HCT116 (cell line): ENCODE results near the gene LRRC52. TPM values are rescaled to one million over a fixed set of nuclear protein-coding genes. Genes with fewer than 3 reads are reported as not detected.

ENCODE experiments used
- ATAC-seq: fragments of 200-7000 bp; cut with Tn5 transposase; 2 replicates; pipeline ENCODE4 v1.9.1; 2020; ENCODE audit warnings: mild to moderate bottlenecking, moderate library complexity
- BruUV-seq: library from RNA; stranded (reverse); fragments of 400-500 nt; replicated peaks from 2 replicates; lab custom pipeline; 2021; lab: Mats Ljungman, UMichigan
- CTCF ChIA-PET: fragments of 300-600 bp; sonication (Branson Sonifier 250); formaldehyde crosslinking; loops from one replicate; lab custom pipeline; 2021; ENCODE audit warnings: antibody characterized with exemption; lab: Charles Lee
- POLR2A ChIA-PET: fragments of 300-600, 350-600 bp; sonication (Branson Sonifier 250); formaldehyde crosslinking; loops from one replicate; lab custom pipeline; 2021; ENCODE audit warnings: antibody characterized with exemption; lab: Charles Lee
- RAD21 ChIA-PET, 2 experiments: fragments of 300-600 bp; sonication (Branson Sonifier 250); formaldehyde crosslinking; loops; one replicate each; lab custom pipeline; 2023; ENCODE audit warnings: low total read pairs in 2 of 2; ENCODE audit not compliant: uncharacterized antibody in 2 of 2, unreplicated experiment in 2 of 2, low non-redundant PET in 1 of 2; lab: Charles Lee
- DNase-seq: peaks from one replicate; pipeline ENCODE4 v3.0.0-alpha.2; 2010; ENCODE audit warnings: low read depth, low spot score
- H2AFZ ChIP-seq: fragments of 200-600 bp; shearing (Covaris generic), sonication (generic); 2 replicates; pipeline ENCODE4 v1.6.1; 2017; ENCODE audit warnings: low read depth, mixed run types, mixed read lengths, antibody characterized with exemption, low read length; ENCODE audit not compliant: poor library complexity, severe bottlenecking
- H3K27ac ChIP-seq: 2 replicates; pipeline ENCODE4 v1.5.1; 2012; ENCODE audit warnings: low read depth, low read length
- H3K27me3 ChIP-seq: fragments of 200-600 bp; sonication (generic); 2 replicates; pipeline ENCODE4 v1.6.1; 2016; ENCODE audit warnings: mixed run types, low read length, mixed read lengths; ENCODE audit not compliant: insufficient read depth
- H3K36me3 ChIP-seq, 2 experiments: fragments of 200-500 bp in 1 of 2; fragments of 200-600 bp in 1 of 2; sonication (Bioruptor generic) in 1 of 2; sonication (generic) in 1 of 2; 2 replicates each; pipeline versions ENCODE4 v1.5.1 to v1.6.1; 2014 to 2016; ENCODE audit warnings: low read length in 2 of 2, inconsistent platforms in 1 of 2, mixed read lengths in 1 of 2, mixed run types in 1 of 2; ENCODE audit not compliant: insufficient read depth in 2 of 2, control insufficient read depth in 1 of 2
- H3K4me1 ChIP-seq, 2 experiments: fragments of 200-600 bp in 1 of 2; sonication (generic) in 1 of 2; 2 replicates each; pipeline versions ENCODE4 v1.5.1 to v1.6.1; 2012 to 2017; ENCODE audit warnings: low read length in 2 of 2, inconsistent platforms in 1 of 2, mild to moderate bottlenecking in 1 of 2, mixed read lengths in 1 of 2, mixed run types in 1 of 2, moderate library complexity in 1 of 2; ENCODE audit not compliant: insufficient read depth in 2 of 2, control insufficient read depth in 1 of 2
- H3K4me2 ChIP-seq: fragments of 200-600 bp; sonication (generic); 2 replicates; pipeline ENCODE4 v1.6.1; 2017; ENCODE audit warnings: mixed run types, low read length, mixed read lengths
- H3K4me3 ChIP-seq, 2 experiments: fragments of 200-600 bp in 1 of 2; sonication (generic) in 1 of 2; replicated peaks in 1 of 2; 2 replicates each; pipeline ENCODE4 v1.5.1; 2011 to 2016; ENCODE audit warnings: low read length in 2 of 2, control low read depth in 1 of 2, low read depth in 1 of 2, mild to moderate bottlenecking in 1 of 2, mixed read lengths in 1 of 2, mixed run types in 1 of 2
- H3K79me2 ChIP-seq: fragments of 200-600 bp; sonication (generic); 2 replicates; pipeline ENCODE4 v1.6.1; 2017; ENCODE audit warnings: mild to moderate bottlenecking, mixed run types, low read length, moderate library complexity, mixed read lengths; ENCODE audit not compliant: insufficient read depth
- H3K9ac ChIP-seq: fragments of 200-600 bp; sonication (generic); 2 replicates; pipeline ENCODE4 v1.6.1; 2016; ENCODE audit warnings: low read length, mixed read lengths
- H3K9me2 ChIP-seq: fragments of 200-600 bp; sonication (generic), shearing (Covaris generic); 2 replicates; pipeline ENCODE4 v1.6.1; 2017; ENCODE audit warnings: mixed run types, mild to moderate bottlenecking, moderate library complexity; ENCODE audit not compliant: insufficient read depth
- H3K9me3 ChIP-seq, 2 experiments: fragments of 200-500 bp in 1 of 2; fragments of 200-600 bp in 1 of 2; sonication (Bioruptor generic) in 1 of 2; sonication (generic) in 1 of 2; 2 replicates each; pipeline ENCODE4 v1.6.1; 2014 to 2017; ENCODE audit warnings: low read length in 2 of 2, mixed read lengths in 2 of 2, inconsistent platforms in 1 of 2, low read depth in 1 of 2, mild to moderate bottlenecking in 1 of 2, mixed run types in 1 of 2, moderate library complexity in 1 of 2; ENCODE audit not compliant: control insufficient read depth in 1 of 2, insufficient read depth in 1 of 2
- H4K20me1 ChIP-seq: fragments of 200-600 bp; sonication (generic), shearing (Covaris generic); 2 replicates; pipeline ENCODE4 v1.6.1; 2017; ENCODE audit warnings: mixed run types, mild to moderate bottlenecking, moderate library complexity; ENCODE audit not compliant: insufficient read depth
- CBX3 ChIP-seq: IDR thresholded peaks from 2 replicates; pipeline ENCODE4 v1.6.1; 2012; ENCODE audit warnings: low read depth
- CEBPB ChIP-seq: IDR thresholded peaks from 2 replicates; pipeline ENCODE4 v1.6.1; 2012; ENCODE audit warnings: low read depth
- EGR1 ChIP-seq: IDR thresholded peaks from 2 replicates; pipeline ENCODE4 v1.6.1; 2012; ENCODE audit warnings: low read depth
- ELF1 ChIP-seq: IDR thresholded peaks from 2 replicates; pipeline ENCODE4 v1.6.1; 2012; ENCODE audit warnings: low read depth, borderline replicate concordance
- EZH2 ChIP-seq: fragments of 200-600 bp; sonication (generic); IDR thresholded peaks from 2 replicates; pipeline ENCODE4 v1.6.1; 2017; ENCODE audit warnings: antibody characterized with exemption, mixed run types
- EZH2phosphoT487 ChIP-seq: fragments of 200-600 bp; IDR thresholded peaks from 2 replicates; pipeline ENCODE4 v1.6.1; 2018; ENCODE audit warnings: antibody characterized with exemption, borderline replicate concordance
- FOSL1 ChIP-seq: IDR thresholded peaks from 2 replicates; pipeline ENCODE4 v1.6.1; 2012; ENCODE audit warnings: low read depth
- POLR2A ChIP-seq: IDR thresholded peaks from 2 replicates; pipeline ENCODE4 v1.7.0; 2011; ENCODE audit warnings: borderline replicate concordance; ENCODE audit not compliant: insufficient read depth, insufficient read length; ENCODE audit errors: extremely low read depth
- POLR2AphosphoS5 ChIP-seq: IDR thresholded peaks from 2 replicates; pipeline ENCODE4 v1.6.1; 2011; ENCODE audit warnings: mild to moderate bottlenecking, low read depth, low read length, moderate library complexity
- RAD21 ChIP-seq: IDR thresholded peaks from 2 replicates; pipeline ENCODE4 v1.6.1; 2012; ENCODE audit warnings: low read depth, mild to moderate bottlenecking
- SIN3A ChIP-seq: IDR thresholded peaks from 2 replicates; pipeline ENCODE4 v1.6.1; 2012; ENCODE audit warnings: low read depth
- SP1 ChIP-seq: IDR thresholded peaks from 2 replicates; pipeline ENCODE4 v1.6.1; 2012; ENCODE audit warnings: low read depth
- TCF7L2 ChIP-seq: IDR thresholded peaks from 2 replicates; pipeline ENCODE4 v1.7.0; 2011; ENCODE audit warnings: borderline replicate concordance, inconsistent platforms; ENCODE audit not compliant: insufficient read depth, insufficient read length; ENCODE audit errors: extremely low read depth
- YY1 ChIP-seq: IDR thresholded peaks from 2 replicates; pipeline ENCODE4 v1.6.1; 2011; ENCODE audit warnings: low read length, low read depth, moderate library complexity, mild to moderate bottlenecking; ENCODE audit not compliant: insufficient replicate concordance; ENCODE audit errors: extremely low read depth
- ZFX ChIP-seq: fragments of 450-650 bp; IDR thresholded peaks from 2 replicates; pipeline ENCODE4 v1.6.1; 2017
- intact Hi-C: fragments of 100-400 bp; cut with micrococcal nuclease; formaldehyde crosslinking; loops from 2 replicates; pipeline ENCODE4 v1.10.0; 2022
- total RNA-seq: library from RNA; stranded (reverse); gene quantifications from one replicate; pipeline ENCODE4 v1.2.1, GENCODE V29; 2021; ENCODE audit not compliant: unreplicated experiment
- TF ChIP-seq, protein P1 (sequence below): IDR thresholded peaks from 2 replicates; pipeline ENCODE4 v1.6.1; 2012; ENCODE audit warnings: low read depth
- TF ChIP-seq, protein P2 (sequence below): IDR thresholded peaks from 2 replicates; pipeline ENCODE4 v1.6.1; 2011; ENCODE audit warnings: mild to moderate bottlenecking, low read length, moderate library complexity; ENCODE audit not compliant: insufficient replicate concordance; ENCODE audit errors: extremely low read depth
- TF ChIP-seq, protein P3 (sequence below): IDR thresholded peaks from 2 replicates; pipeline ENCODE4 v1.6.1; 2012
- TF ChIP-seq, protein P4 (sequence below): IDR thresholded peaks from 2 replicates; pipeline ENCODE4 v1.6.1; 2012

The LRRC52 gene
- total RNA-seq, 1 experiment from 2014 or later: not detected

DNA sequence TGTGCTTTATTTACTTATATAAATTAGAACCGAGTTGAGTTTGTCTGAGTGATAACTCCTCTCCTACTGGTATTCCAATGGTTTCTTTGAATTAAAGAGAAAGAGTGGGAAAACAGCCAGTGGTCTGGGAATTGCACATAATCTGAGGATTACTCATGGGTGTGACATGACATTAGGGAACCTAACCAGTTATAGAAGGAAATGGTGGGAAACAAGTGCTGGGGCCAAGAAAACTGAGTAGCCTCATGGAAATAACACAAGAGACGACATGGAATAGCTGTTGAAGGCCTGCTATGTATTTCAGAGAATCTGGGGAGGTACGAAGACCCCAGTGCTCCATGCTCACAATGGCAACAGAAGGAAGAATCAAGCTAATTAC is 41.8 kb upstream of the LRRC52 start:
- Histone ChIP-seq H4K20me1 (no peaks in the 10 kb centered on the region), H3K4me2 (no peak overlapping the region), H3K27ac (no peak overlapping the region), H2AFZ (no peak overlapping the region), H3K36me3 (no peaks in the 10 kb centered on the region), H3K27me3 (peaks cover 32% of the 10 kb centered on the region), H3K79me2 (no peaks in the 10 kb centered on the region), H3K9ac (no peak overlapping the region), H3K4me1 (no peaks in the 10 kb centered on the region), H3K4me3 (no peak overlapping the region), H3K9me2 (no peaks in the 10 kb centered on the region), H3K9me3 (no peaks in the 10 kb centered on the region)
- CTCF ChIA-PET: no interaction called here
- no TSS peak for BruUV-seq
- intact Hi-C loops: no loop called here
- RAD21 ChIA-PET: no interaction called here
- POLR2A ChIA-PET: no interaction called here
- TF ChIP-seq RAD21: no peak
- TF ChIP-seq, protein P1, sequence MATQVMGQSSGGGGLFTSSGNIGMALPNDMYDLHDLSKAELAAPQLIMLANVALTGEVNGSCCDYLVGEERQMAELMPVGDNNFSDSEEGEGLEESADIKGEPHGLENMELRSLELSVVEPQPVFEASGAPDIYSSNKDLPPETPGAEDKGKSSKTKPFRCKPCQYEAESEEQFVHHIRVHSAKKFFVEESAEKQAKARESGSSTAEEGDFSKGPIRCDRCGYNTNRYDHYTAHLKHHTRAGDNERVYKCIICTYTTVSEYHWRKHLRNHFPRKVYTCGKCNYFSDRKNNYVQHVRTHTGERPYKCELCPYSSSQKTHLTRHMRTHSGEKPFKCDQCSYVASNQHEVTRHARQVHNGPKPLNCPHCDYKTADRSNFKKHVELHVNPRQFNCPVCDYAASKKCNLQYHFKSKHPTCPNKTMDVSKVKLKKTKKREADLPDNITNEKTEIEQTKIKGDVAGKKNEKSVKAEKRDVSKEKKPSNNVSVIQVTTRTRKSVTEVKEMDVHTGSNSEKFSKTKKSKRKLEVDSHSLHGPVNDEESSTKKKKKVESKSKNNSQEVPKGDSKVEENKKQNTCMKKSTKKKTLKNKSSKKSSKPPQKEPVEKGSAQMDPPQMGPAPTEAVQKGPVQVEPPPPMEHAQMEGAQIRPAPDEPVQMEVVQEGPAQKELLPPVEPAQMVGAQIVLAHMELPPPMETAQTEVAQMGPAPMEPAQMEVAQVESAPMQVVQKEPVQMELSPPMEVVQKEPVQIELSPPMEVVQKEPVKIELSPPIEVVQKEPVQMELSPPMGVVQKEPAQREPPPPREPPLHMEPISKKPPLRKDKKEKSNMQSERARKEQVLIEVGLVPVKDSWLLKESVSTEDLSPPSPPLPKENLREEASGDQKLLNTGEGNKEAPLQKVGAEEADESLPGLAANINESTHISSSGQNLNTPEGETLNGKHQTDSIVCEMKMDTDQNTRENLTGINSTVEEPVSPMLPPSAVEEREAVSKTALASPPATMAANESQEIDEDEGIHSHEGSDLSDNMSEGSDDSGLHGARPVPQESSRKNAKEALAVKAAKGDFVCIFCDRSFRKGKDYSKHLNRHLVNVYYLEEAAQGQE: no peak
- TF ChIP-seq, protein P2, sequence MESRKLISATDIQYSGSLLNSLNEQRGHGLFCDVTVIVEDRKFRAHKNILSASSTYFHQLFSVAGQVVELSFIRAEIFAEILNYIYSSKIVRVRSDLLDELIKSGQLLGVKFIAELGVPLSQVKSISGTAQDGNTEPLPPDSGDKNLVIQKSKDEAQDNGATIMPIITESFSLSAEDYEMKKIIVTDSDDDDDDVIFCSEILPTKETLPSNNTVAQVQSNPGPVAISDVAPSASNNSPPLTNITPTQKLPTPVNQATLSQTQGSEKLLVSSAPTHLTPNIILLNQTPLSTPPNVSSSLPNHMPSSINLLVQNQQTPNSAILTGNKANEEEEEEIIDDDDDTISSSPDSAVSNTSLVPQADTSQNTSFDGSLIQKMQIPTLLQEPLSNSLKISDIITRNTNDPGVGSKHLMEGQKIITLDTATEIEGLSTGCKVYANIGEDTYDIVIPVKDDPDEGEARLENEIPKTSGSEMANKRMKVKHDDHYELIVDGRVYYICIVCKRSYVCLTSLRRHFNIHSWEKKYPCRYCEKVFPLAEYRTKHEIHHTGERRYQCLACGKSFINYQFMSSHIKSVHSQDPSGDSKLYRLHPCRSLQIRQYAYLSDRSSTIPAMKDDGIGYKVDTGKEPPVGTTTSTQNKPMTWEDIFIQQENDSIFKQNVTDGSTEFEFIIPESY: no peak
- TF ChIP-seq, protein P3, sequence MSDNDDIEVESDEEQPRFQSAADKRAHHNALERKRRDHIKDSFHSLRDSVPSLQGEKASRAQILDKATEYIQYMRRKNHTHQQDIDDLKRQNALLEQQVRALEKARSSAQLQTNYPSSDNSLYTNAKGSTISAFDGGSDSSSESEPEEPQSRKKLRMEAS: no peak
- TF ChIP-seq ELF1: no peak
- no peak for TF ChIP-seq FOSL1
- TF ChIP-seq SIN3A: no peak
- TF ChIP-seq EGR1: no peak
- TF ChIP-seq CBX3: no peak
- TF ChIP-seq EZH2: no peak
- TF ChIP-seq POLR2AphosphoS5: no peak
- TF ChIP-seq SP1: no peak
- no peak for TF ChIP-seq EZH2phosphoT487
- TF ChIP-seq ZFX: no peak
- no peak for TF ChIP-seq YY1
- TF ChIP-seq, protein P4, sequence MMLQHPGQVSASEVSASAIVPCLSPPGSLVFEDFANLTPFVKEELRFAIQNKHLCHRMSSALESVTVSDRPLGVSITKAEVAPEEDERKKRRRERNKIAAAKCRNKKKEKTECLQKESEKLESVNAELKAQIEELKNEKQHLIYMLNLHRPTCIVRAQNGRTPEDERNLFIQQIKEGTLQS: no peak
- no peak for TF ChIP-seq CEBPB
- no peak for TF ChIP-seq POLR2A
- no peak for TF ChIP-seq TCF7L2
- DNase-seq: no peak
- no peak for ATAC-seq
